Endodermal cell (in vitro differentiated cells): ENCODE measurements around the gene BRD3. TPM values are rescaled to one million over a fixed set of nuclear protein-coding genes. Genes with fewer than 3 reads are reported as not detected.
A peak's percentile ranks its signal among the peaks of the same experiment; 100 is the strongest.

Source experiments
- DNase-seq: peaks from one replicate; pipeline ENCODE4 v3.0.0-alpha.2; 2017
- H3K27ac ChIP-seq: 2 replicates; pipeline ENCODE4 v1.5.1; 2013; ENCODE audit warnings: mild to moderate bottlenecking, low read depth, low read length, moderate library complexity
- H3K27me3 ChIP-seq: 2 replicates; pipeline ENCODE4 v1.6.1; 2013; ENCODE audit warnings: mild to moderate bottlenecking, low read length, moderate library complexity; ENCODE audit not compliant: insufficient read depth, control insufficient read depth, poor library complexity, severe bottlenecking
- H3K36me3 ChIP-seq: 2 replicates; pipeline ENCODE4 v1.7.0; 2013; ENCODE audit warnings: mild to moderate bottlenecking, low read length, moderate library complexity; ENCODE audit not compliant: control insufficient read depth, insufficient read depth
- H3K4me1 ChIP-seq: one replicate; pipeline ENCODE4 v1.7.0; 2013; ENCODE audit warnings: low read length; ENCODE audit not compliant: control insufficient read depth, insufficient read depth
- H3K4me3 ChIP-seq: 2 replicates; pipeline ENCODE4 v1.5.1; 2013; ENCODE audit warnings: mild to moderate bottlenecking, low read length, moderate library complexity
- H3K9ac ChIP-seq: 2 replicates; pipeline ENCODE4 v1.6.1; 2013; ENCODE audit warnings: mild to moderate bottlenecking, low read length, moderate library complexity; ENCODE audit not compliant: poor library complexity, severe bottlenecking; ENCODE audit errors: extremely low read depth
- H3K9me3 ChIP-seq: 2 replicates; pipeline ENCODE4 v1.6.1; 2013; ENCODE audit warnings: mild to moderate bottlenecking, low read length, moderate library complexity; ENCODE audit not compliant: control insufficient read depth
- H3K27ac Mint-ChIP-seq: 2 replicates; pipeline ENCODE4 v1.8.0; 2020; ENCODE audit warnings: mixed read lengths
- H3K27me3 Mint-ChIP-seq: 2 replicates; pipeline ENCODE4 v1.8.0; 2021; ENCODE audit warnings: mild to moderate bottlenecking, mixed read lengths; ENCODE audit not compliant: insufficient read depth
- H3K36me3 Mint-ChIP-seq: 2 replicates; pipeline ENCODE4 v1.8.0; 2020; ENCODE audit warnings: low read depth, mixed read lengths
- H3K4me1 Mint-ChIP-seq: 2 replicates; pipeline ENCODE4 v1.8.0; 2020; ENCODE audit warnings: mixed read lengths
- H3K4me3 Mint-ChIP-seq: 2 replicates; pipeline ENCODE4 v1.8.0; 2020; ENCODE audit warnings: mild to moderate bottlenecking, moderate library complexity, mixed read lengths
- H3K9me3 Mint-ChIP-seq: 2 replicates; pipeline ENCODE4 v1.8.0; 2020; ENCODE audit warnings: mild to moderate bottlenecking, mixed read lengths
- CTCF ChIP-seq: fragments of 200-600 bp; sonication (generic); conservative IDR thresholded peaks from 2 replicates; pipeline ENCODE4 v1.5.0; 2021; ENCODE audit warnings: antibody characterized with exemption, mild to moderate bottlenecking
- WGBS, 2 experiments: methylation state at CpG; one replicate each; pipeline versions ENCODE4 v1.1.5 to v1.1.7; 2013; ENCODE audit warnings: missing lambda C conversion rate in 2 of 2, mixed read lengths in 1 of 2; ENCODE audit not compliant: insufficient coverage in 1 of 2, insufficient read length in 1 of 2; 5-methylcytosine and 5-hydroxymethylcytosine counted together
- long read RNA-seq, 4 experiments: library from polyadenylated mRNA in 2 of 4; library from RNA in 1 of 4; library from capped mRNA in 1 of 4; stranded (forward) in 3 of 4; unstranded in 1 of 4; transcript quantifications; one replicate each; pipeline ENCODE4 v2.0.0, GENCODE V29; 2020 to 2021; ENCODE audit warnings: inconsistent platforms in 1 of 4
- polyA plus RNA-seq, 2 experiments: library from polyadenylated mRNA; stranded (reverse); fragments of 50-300 nt; gene quantifications; one replicate each; pipeline ENCODE4 v1.2.3, GENCODE V29; 2013
- total RNA-seq, 2 donors: library from RNA; stranded (reverse); fragmentation: NEBNext Ultra II Directional in 1 of 2; extraction: Animal tissue kit (Norgen Biotek cat#: 25700) in 1 of 2; gene quantifications; 2 replicates in 1 of 2; 3 replicates in 1 of 2; pipeline ENCODE4 v1.2.1, GENCODE V29; 2021

The BRD3 gene
- 100 to 1,000 TPM in 1 of 2 donors, 10 to 100 TPM in 1; 92.3 to 103 TPM for total RNA-seq
- polyA plus RNA-seq (2013, experiment 1 of 2): 61.9 TPM
- polyA plus RNA-seq (2013, experiment 2 of 2): 57.3 TPM
- long read RNA-seq, experiment 1, full-length matches to known transcripts: 2 of 24 reads
- long read RNA-seq, experiment 1, partial matches to known transcripts: 5 of 24 reads
- long read RNA-seq, experiment 1, other reads (novel, unspliced or antisense): 17 of 24 reads
- long read RNA-seq, experiment 2, full-length matches to known transcripts: 33 of 91 reads
- long read RNA-seq, experiment 2, partial matches to known transcripts: 14 of 91 reads
- long read RNA-seq, experiment 2, other reads (novel, unspliced or antisense): 44 of 91 reads
- long read RNA-seq, experiment 3, full-length matches to known transcripts: 135 of 258 reads
- long read RNA-seq, experiment 3, partial matches to known transcripts: 67 of 258 reads
- long read RNA-seq, experiment 3, other reads (novel, unspliced or antisense): 56 of 258 reads
- long read RNA-seq, experiment 4, full-length matches to known transcripts: 1 of 15 reads
- long read RNA-seq, experiment 4, partial matches to known transcripts: 9 of 15 reads
- long read RNA-seq, experiment 4, other reads (novel, unspliced or antisense): 5 of 15 reads

GRCh38 chr9:134067904-134068743 lies at the start of gene BRD3:
Gene BRD3 (minus strand): TSS chr9:134068026. CDS start chr9:134053477, 14,549 bp downstream.
- H3K9me3 Mint-ChIP-seq: peaks cover 11% of the 10 kb centered on the region
- H3K27ac ChIP-seq: peak within 1 kb of the TSS; percentile 86
- peaks cover 10% of the 10 kb centered on the region for H3K36me3 Mint-ChIP-seq
- H3K9ac ChIP-seq: peak within 1 kb of the TSS; percentile 87
- H3K27me3 ChIP-seq: peaks cover 27% of the 10 kb centered on the region
- H3K4me3 Mint-ChIP-seq: peak within 1 kb of the TSS; percentile 82
- H3K9me3 ChIP-seq: no peaks in the 10 kb centered on the region
- H3K36me3 ChIP-seq: peaks cover 7% of the 10 kb centered on the region
- H3K27ac Mint-ChIP-seq: peak within 1 kb of the TSS; percentile 75
- peak; percentile 92 for DNase-seq
- peaks cover 30% of the 10 kb centered on the region for H3K27me3 Mint-ChIP-seq
- peaks cover 2% of the 10 kb centered on the region for H3K4me1 ChIP-seq
- TF ChIP-seq CTCF: no peak
- peaks cover 15% of the 10 kb centered on the region for H3K4me1 Mint-ChIP-seq
- 0 to 2% methylated on average over 10 to 131 of the region's 131 CpGs for WGBS, 2 experiments
- H3K4me3 ChIP-seq: peak within 1 kb of the TSS; percentile 91

- TF ChIP-seq CTCF: no peak
- no peak overlapping the region for H3K4me3 Mint-ChIP-seq
- 92% methylated on average over 2 to 4 of the region's 6 CpGs for WGBS, 2 experiments
- H3K4me1 ChIP-seq: no peaks in the 10 kb centered on the region
- H3K27me3 ChIP-seq: no peaks in the 10 kb centered on the region
- no peaks in the 10 kb centered on the region for H3K4me1 Mint-ChIP-seq
- H3K27me3 Mint-ChIP-seq: no peaks in the 10 kb centered on the region
- H3K9me3 Mint-ChIP-seq: peaks cover 5% of the 10 kb centered on the region
- no peaks in the 10 kb centered on the region for H3K36me3 ChIP-seq
- no peak overlapping the region for H3K27ac ChIP-seq
- no peaks in the 10 kb centered on the region for H3K36me3 Mint-ChIP-seq
- no peak overlapping the region for H3K4me3 ChIP-seq
- no peak overlapping the region for H3K9ac ChIP-seq
- no peak for DNase-seq
- H3K27ac Mint-ChIP-seq: no peak overlapping the region
- no peaks in the 10 kb centered on the region for H3K9me3 ChIP-seq
These were observed 44.7 kb upstream of the BRD3 start for GRCh38 chr9:134112561-134112960.

- no peak for DNase-seq
- H3K27ac Mint-ChIP-seq: no peak overlapping the region
- H3K27me3 ChIP-seq: no peaks in the 10 kb centered on the region
These were observed 43.2 kb upstream of the BRD3 start for GRCh38 chr9:134111064-134111463.

More at GRCh38 chr9:134111064-134111463, 43.2 kb upstream of the BRD3 start:
- Histone ChIP-seq H3K9me3 (no peaks in the 10 kb centered on the region), H3K27ac (no peak overlapping the region), H3K36me3 (no peaks in the 10 kb centered on the region), H3K9ac (no peak overlapping the region), H3K4me1 (no peaks in the 10 kb centered on the region), H3K4me3 (no peak overlapping the region)
- no peaks in the 10 kb centered on the region for H3K4me1 Mint-ChIP-seq
- H3K36me3 Mint-ChIP-seq: no peaks in the 10 kb centered on the region
- H3K9me3 Mint-ChIP-seq: peaks cover 9% of the 10 kb centered on the region
- no peak overlapping the region for H3K4me3 Mint-ChIP-seq
- WGBS, 2 experiments: 88% methylated on average over 6 to 9 of the region's 9 CpGs
- H3K27me3 Mint-ChIP-seq: peaks cover 4% of the 10 kb centered on the region
- TF ChIP-seq CTCF: no peak
